SK-N-SH (cell line): Measurements from ENCODE around the gene IP6K1. TPM values are rescaled to one million over a fixed set of nuclear protein-coding genes. Genes with fewer than 3 reads are reported as not detected.

Source experiments
- CTCF ChIA-PET: fragments of 300-600, 350-600 bp; formaldehyde crosslinking; extraction: SDS; loops from one replicate; lab custom pipeline; 2021; lab: Yijun Ruan, JAX
- POLR2A ChIA-PET: fragments of 350-600 bp; sonication (Branson Sonifier 250); formaldehyde crosslinking; extraction: SDS; loops from one replicate; lab custom pipeline; 2020; ENCODE audit warnings: antibody characterized with exemption, inconsistent platforms; lab: Yijun Ruan, JAX
- DNase-seq: peaks from one replicate; pipeline ENCODE4 v3.0.0; 2012
- H2AFZ ChIP-seq: fragments of 200-600 bp; sonication (generic); 2 replicates; pipeline ENCODE4 v1.8.1; 2016; ENCODE audit warnings: antibody characterized with exemption, mild to moderate bottlenecking, low read depth
- H3F3A ChIP-seq: fragments of 200-600 bp; sonication (generic); replicated peaks from 2 replicates; pipeline ENCODE3; 2016; ENCODE audit warnings: antibody characterized with exemption, mild to moderate bottlenecking; ENCODE audit not compliant: insufficient read depth
- H3K27ac ChIP-seq, 2 experiments: fragments of 200-500 bp in 1 of 2; fragments of 200-600 bp in 1 of 2; sonication (Bioruptor generic) in 1 of 2; sonication (generic), shearing (Covaris generic) in 1 of 2; 2 replicates each; pipeline versions ENCODE4 v1.5.1 to v1.6.1; 2014 to 2016; ENCODE audit warnings: low read depth in 2 of 2, inconsistent platforms in 1 of 2, low read length in 1 of 2, mild to moderate bottlenecking in 1 of 2, mixed read lengths in 1 of 2
- H3K27me3 ChIP-seq: fragments of 200-600 bp; sonication (generic), shearing (Covaris generic); 2 replicates; pipeline ENCODE4 v1.6.1; 2016; ENCODE audit warnings: mixed run types; ENCODE audit not compliant: insufficient read depth
- H3K36me3 ChIP-seq, 2 experiments: fragments of 200-500 bp in 1 of 2; fragments of 200-600 bp in 1 of 2; sonication (Bioruptor generic) in 1 of 2; sonication (generic) in 1 of 2; replicated peaks in 1 of 2; 2 replicates each; pipeline versions ENCODE3 to v1.5.1; 2014 to 2016; ENCODE audit warnings: low read length in 1 of 2, mild to moderate bottlenecking in 1 of 2; ENCODE audit not compliant: insufficient read depth in 2 of 2, control insufficient read depth in 1 of 2
- H3K4me1 ChIP-seq, 2 experiments: fragments of 200-500 bp in 1 of 2; fragments of 200-600 bp in 1 of 2; sonication (Bioruptor generic) in 1 of 2; sonication (generic), shearing (Covaris generic) in 1 of 2; 2 replicates each; pipeline versions ENCODE4 v1.5.1 to v1.6.1; 2014 to 2016; ENCODE audit warnings: low read depth in 1 of 2, low read length in 1 of 2, mixed run types in 1 of 2; ENCODE audit not compliant: insufficient read depth in 2 of 2, control insufficient read depth in 1 of 2
- H3K4me2 ChIP-seq: fragments of 200-600 bp; sonication (generic), shearing (Covaris generic); 2 replicates; pipeline ENCODE4 v1.6.1; 2017; ENCODE audit warnings: mixed run types
- H3K4me3 ChIP-seq, 2 experiments: fragments of 200-500 bp in 1 of 2; fragments of 200-600 bp in 1 of 2; sonication (Bioruptor generic) in 1 of 2; sonication (generic), shearing (Covaris generic) in 1 of 2; 2 replicates each; pipeline versions ENCODE4 v1.5.1 to v1.8.1; 2014 to 2016; ENCODE audit warnings: low read depth in 2 of 2, inconsistent platforms in 1 of 2, low read length in 1 of 2, mild to moderate bottlenecking in 1 of 2, mixed read lengths in 1 of 2, moderate library complexity in 1 of 2
- H3K79me2 ChIP-seq: fragments of 200-600 bp; sonication (generic); 2 replicates; pipeline ENCODE4 v1.8.1; 2017; ENCODE audit warnings: mild to moderate bottlenecking; ENCODE audit not compliant: insufficient read depth
- H3K9ac ChIP-seq: fragments of 200-600 bp; sonication (generic); 2 replicates; pipeline ENCODE4 v1.6.1; 2017; ENCODE audit warnings: mixed run types
- H3K9me2 ChIP-seq: fragments of 200-600 bp; sonication (generic); 2 replicates; pipeline ENCODE4 v1.6.1; 2017; ENCODE audit warnings: mixed run types
- H3K9me3 ChIP-seq: fragments of 200-600 bp; sonication (generic); 2 replicates; pipeline ENCODE4 v1.6.1; 2017; ENCODE audit warnings: mixed run types, mild to moderate bottlenecking, moderate library complexity
- H4K20me1 ChIP-seq: fragments of 200-600 bp; sonication (generic); 2 replicates; pipeline ENCODE4 v1.6.1; 2017; ENCODE audit warnings: mild to moderate bottlenecking, mixed run types; ENCODE audit not compliant: insufficient read depth
- FOXJ3 ChIP-seq: sonication (generic); formaldehyde crosslinking; IDR thresholded peaks from 2 replicates; pipeline ENCODE4 v1.5.1; 2020; ENCODE audit warnings: mild to moderate bottlenecking, missing genetic modification reagents
- GATA2 ChIP-seq: sonication (generic); formaldehyde crosslinking; IDR thresholded peaks from 2 replicates; pipeline ENCODE4 v1.5.0; 2020; ENCODE audit warnings: mild to moderate bottlenecking, missing genetic modification reagents
- MEF2A ChIP-seq: IDR thresholded peaks from 2 replicates; pipeline ENCODE4 v1.4.0; 2012; ENCODE audit warnings: low read depth, borderline replicate concordance
- NRF1 ChIP-seq: IDR thresholded peaks from 2 replicates; pipeline ENCODE4 v1.6.1; 2012; ENCODE audit warnings: low read depth, mild to moderate bottlenecking, low read length
- POLR2AphosphoS5 ChIP-seq: IDR thresholded peaks from 2 replicates; pipeline ENCODE4 v1.6.1; 2012; ENCODE audit warnings: low read depth, low read length
- RXRA ChIP-seq: IDR thresholded peaks from 2 replicates; pipeline ENCODE4 v1.4.0; 2012; ENCODE audit warnings: low read depth, mild to moderate bottlenecking, borderline replicate concordance
- WGBS: methylation state at CpG from one replicate; pipeline ENCODE4 v1.1.6; 2017; ENCODE audit warnings: low lambda C conversion rate; 5-methylcytosine and 5-hydroxymethylcytosine counted together
- polyA plus RNA-seq, 3 experiments: library from polyadenylated mRNA; depleted of rRNA; stranded (reverse); fragments of >200 nt; gene quantifications; 2 replicates each; pipeline ENCODE4 v1.2.3, GENCODE V29; 2012
- TF ChIP-seq, protein P1 (sequence below): IDR thresholded peaks from 2 replicates; pipeline ENCODE4; 2012
- TF ChIP-seq, protein P2 (sequence below): IDR thresholded peaks from 2 replicates; pipeline ENCODE4 v1.6.1; 2012; ENCODE audit warnings: mild to moderate bottlenecking, low read depth, low read length, moderate library complexity

IP6K1 gene
- polyA plus RNA-seq, 1 of the 3 experiments (the other 2 are of a cell fraction) = 23.3 TPM

DNA sequence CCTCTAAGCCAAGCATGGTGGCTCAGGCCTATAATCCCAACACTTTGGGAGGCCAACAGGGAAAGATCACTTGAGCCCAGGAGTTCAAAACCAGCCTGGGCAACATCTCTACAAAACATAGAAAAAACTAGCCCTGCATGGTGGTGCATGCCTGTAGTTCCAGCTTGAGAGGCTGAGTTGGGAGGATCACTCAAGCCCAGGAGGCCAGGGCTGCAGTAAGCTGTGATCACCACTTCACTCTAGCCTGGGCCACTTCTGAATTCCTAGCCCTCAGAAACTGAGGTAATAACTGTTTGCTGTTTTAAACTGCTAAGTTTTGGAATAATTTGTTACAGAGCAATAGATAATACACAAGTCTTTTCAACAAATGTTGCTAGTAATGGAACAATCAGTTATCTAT lies 16.4 kb downstream of the IP6K1 start:
- no peak overlapping the region for H3K4me2 ChIP-seq
- H3K36me3 ChIP-seq = peaks cover 0 to 7% of the 10 kb centered on the region in 2 experiments
- H2AFZ ChIP-seq = no peak overlapping the region
- no peak for DNase-seq
- no peaks in the 10 kb centered on the region for H3K27me3 ChIP-seq
- H3K27ac ChIP-seq = peak overlapping the region in 1 of 2 experiments; percentile 22; a peak in 1 of 4 replicates
- peaks cover 19% of the 10 kb centered on the region for H3F3A ChIP-seq
- no peaks in the 10 kb centered on the region for H3K9me3 ChIP-seq
- no peaks in the 10 kb centered on the region for H3K9me2 ChIP-seq
- no peaks in the 10 kb centered on the region for H3K4me1 ChIP-seq
- POLR2A ChIA-PET = no interaction called here
- peaks cover 60% of the 10 kb centered on the region for H4K20me1 ChIP-seq
- CTCF ChIA-PET = interaction anchor here (1.2 to 1.5 kb wide), 2 partner anchors 14 to 33 kb away, joined by 5 to 6 read pairs; partner anchors contain the start of gene INKA1
- H3K4me3 ChIP-seq = no peak overlapping the region
- no peak for TF ChIP-seq MEF2A
- TF ChIP-seq POLR2AphosphoS5 = no peak
- no peak overlapping the region for H3K9ac ChIP-seq
- H3K79me2 ChIP-seq = peaks cover 97% of the 10 kb centered on the region

DNA sequence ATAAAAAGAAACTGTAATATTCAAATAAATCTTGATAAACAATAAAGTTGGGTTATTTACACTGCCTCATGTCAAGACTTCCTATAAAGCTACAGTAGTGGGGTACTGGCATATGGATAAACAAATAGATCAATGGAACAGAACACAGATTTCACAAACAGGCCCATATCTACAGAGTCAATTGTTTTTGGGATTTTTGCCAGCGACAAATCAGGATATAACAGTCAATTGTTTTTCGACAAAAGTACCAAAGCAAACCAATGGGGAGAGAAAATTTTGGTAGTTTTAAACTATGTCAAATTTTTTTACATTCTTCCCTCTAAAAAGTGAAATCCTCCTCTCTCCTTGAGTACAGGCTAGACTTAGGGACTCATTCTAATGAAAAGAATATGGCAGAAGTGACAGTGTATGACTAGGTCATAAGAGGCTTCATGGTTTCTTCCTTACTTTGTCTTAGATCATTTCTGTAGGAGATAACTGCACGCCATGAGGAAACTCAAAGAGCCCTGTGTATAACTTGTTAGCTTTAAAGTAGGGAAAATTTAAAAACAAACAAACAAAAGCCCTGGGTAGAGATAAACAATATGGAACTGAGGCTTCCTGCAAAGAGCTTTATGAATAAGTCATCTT lies 16.9 kb downstream of the IP6K1 start:
- no peaks in the 10 kb centered on the region for H3K4me1 ChIP-seq
- peaks cover 97% of the 10 kb centered on the region for H3K79me2 ChIP-seq
- no peaks in the 10 kb centered on the region for H3K27me3 ChIP-seq
- no peak overlapping the region for H3K4me3 ChIP-seq
- peaks cover 16% of the 10 kb centered on the region for H3F3A ChIP-seq
- H3K27ac ChIP-seq = peak overlapping the region in 1 of 2 experiments; percentile 22; a peak in 1 of 4 replicates
- no peak overlapping the region for H2AFZ ChIP-seq
- H3K9me2 ChIP-seq = no peaks in the 10 kb centered on the region
- 94% methylated on average over 3 of the region's 3 CpGs for WGBS
- no peak overlapping the region for H3K4me2 ChIP-seq
- peaks cover 0 to 7% of the 10 kb centered on the region in 2 experiments for H3K36me3 ChIP-seq
- ChIA-PET CTCF (interaction anchor here (1.0 to 1.5 kb wide), 4 partner anchors 14 to 70 kb away, joined by 3 to 6 read pairs (median 4); partner anchors contain the start of gene INKA1), POLR2A (no interaction called here)
- TF ChIP-seq GATA2 (CRISPR knock-in tag) (no peak), NRF1 (no peak), FOXJ3 (CRISPR knock-in tag) (no peak), POLR2AphosphoS5 (no peak), RXRA (no peak)
- TF ChIP-seq, protein P1, sequence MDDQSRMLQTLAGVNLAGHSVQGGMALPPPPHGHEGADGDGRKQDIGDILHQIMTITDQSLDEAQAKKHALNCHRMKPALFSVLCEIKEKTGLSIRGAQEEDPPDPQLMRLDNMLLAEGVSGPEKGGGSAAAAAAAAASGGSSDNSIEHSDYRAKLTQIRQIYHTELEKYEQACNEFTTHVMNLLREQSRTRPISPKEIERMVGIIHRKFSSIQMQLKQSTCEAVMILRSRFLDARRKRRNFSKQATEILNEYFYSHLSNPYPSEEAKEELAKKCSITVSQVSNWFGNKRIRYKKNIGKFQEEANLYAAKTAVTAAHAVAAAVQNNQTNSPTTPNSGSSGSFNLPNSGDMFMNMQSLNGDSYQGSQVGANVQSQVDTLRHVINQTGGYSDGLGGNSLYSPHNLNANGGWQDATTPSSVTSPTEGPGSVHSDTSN = no peak
- TF ChIP-seq, protein P2, sequence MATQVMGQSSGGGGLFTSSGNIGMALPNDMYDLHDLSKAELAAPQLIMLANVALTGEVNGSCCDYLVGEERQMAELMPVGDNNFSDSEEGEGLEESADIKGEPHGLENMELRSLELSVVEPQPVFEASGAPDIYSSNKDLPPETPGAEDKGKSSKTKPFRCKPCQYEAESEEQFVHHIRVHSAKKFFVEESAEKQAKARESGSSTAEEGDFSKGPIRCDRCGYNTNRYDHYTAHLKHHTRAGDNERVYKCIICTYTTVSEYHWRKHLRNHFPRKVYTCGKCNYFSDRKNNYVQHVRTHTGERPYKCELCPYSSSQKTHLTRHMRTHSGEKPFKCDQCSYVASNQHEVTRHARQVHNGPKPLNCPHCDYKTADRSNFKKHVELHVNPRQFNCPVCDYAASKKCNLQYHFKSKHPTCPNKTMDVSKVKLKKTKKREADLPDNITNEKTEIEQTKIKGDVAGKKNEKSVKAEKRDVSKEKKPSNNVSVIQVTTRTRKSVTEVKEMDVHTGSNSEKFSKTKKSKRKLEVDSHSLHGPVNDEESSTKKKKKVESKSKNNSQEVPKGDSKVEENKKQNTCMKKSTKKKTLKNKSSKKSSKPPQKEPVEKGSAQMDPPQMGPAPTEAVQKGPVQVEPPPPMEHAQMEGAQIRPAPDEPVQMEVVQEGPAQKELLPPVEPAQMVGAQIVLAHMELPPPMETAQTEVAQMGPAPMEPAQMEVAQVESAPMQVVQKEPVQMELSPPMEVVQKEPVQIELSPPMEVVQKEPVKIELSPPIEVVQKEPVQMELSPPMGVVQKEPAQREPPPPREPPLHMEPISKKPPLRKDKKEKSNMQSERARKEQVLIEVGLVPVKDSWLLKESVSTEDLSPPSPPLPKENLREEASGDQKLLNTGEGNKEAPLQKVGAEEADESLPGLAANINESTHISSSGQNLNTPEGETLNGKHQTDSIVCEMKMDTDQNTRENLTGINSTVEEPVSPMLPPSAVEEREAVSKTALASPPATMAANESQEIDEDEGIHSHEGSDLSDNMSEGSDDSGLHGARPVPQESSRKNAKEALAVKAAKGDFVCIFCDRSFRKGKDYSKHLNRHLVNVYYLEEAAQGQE = no peak
- TF ChIP-seq, all 33 proteins: peak for 0
- DNase-seq = no peak
- peaks cover 60% of the 10 kb centered on the region for H4K20me1 ChIP-seq
- no peaks in the 10 kb centered on the region for H3K9me3 ChIP-seq
- no peak overlapping the region for H3K9ac ChIP-seq
